Right ventricle myocardium inferior (tissue), 1 donor: Measurements from ENCODE around the gene IRF9. TPM values are rescaled to one million over a fixed set of nuclear protein-coding genes. Genes with fewer than 3 reads are reported as not detected.
A peak's percentile ranks its signal among the peaks of the same experiment; 100 is the strongest.

Source experiments
- ATAC-seq: fragments of 200-7000 bp; cut with Tn5 transposase; one replicate; pipeline ENCODE4 v1.9.1; 2020; ENCODE audit warnings: mild to moderate bottlenecking, moderate library complexity
- DNase-seq: peaks from one replicate; pipeline ENCODE4 v3.0.0; 2021; ENCODE audit errors: missing footprints
- intact Hi-C: fragments of 100-400 bp; cut with DNase I; formaldehyde crosslinking; loops from one replicate; pipeline ENCODE4 v1.11.0; 2022
- total RNA-seq: library from RNA; stranded (reverse); fragmentation: NEBNext Ultra II Directional; extraction: Animal tissue kit (Norgen Biotek cat#: 25700); gene quantifications from one replicate; pipeline ENCODE4 v1.2.1, GENCODE V29; 2021
- donor health status: DM: no; HTN: yes; CAD: no; lungs with severe emphysema.

The IRF9 gene
- total RNA-seq, 1 donor from 2014 or later = 30.5 TPM

DNA sequence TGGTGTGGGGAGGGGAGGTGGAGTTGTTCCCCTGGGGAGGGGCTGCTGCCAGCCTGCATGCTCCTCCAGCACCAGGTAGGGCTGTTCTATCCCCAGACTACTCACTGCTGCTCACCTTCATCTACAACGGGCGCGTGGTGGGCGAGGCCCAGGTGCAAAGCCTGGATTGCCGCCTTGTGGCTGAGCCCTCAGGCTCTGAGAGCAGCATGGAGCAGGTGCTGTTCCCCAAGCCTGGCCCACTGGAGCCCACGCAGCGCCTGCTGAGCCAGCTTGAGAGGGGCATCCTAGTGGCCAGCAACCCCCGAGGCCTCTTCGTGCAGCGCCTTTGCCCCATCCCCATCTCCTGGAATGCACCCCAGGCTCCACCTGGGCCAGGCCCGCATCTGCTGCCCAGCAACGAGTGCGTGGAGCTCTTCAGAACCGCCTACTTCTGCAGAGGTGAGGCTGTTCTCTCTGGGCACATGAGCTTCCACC lies 3.5 kb downstream of the IRF9 start:
- intact Hi-C loops = no loop called here
- ATAC-seq (no peak), DNase-seq (no peak)

DNA sequence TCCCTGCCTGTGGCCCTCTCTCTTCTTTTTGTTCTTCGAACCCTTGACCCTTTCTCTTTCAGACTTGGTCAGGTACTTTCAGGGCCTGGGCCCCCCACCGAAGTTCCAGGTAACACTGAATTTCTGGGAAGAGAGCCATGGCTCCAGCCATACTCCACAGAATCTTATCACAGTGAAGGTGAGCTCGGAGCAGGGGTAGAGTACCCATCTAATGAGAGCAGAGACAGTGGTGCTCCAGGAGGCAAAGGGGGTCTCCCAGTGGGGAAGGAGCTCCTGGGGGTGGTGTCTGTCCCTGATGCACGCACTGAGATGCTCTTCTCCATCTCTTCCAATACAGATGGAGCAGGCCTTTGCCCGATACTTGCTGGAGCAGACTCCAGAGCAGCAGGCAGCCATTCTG lies 4.7 kb downstream of the IRF9 start:
- intact Hi-C loops = no loop called here
- DNase-seq (no peak), ATAC-seq (no peak)

DNA sequence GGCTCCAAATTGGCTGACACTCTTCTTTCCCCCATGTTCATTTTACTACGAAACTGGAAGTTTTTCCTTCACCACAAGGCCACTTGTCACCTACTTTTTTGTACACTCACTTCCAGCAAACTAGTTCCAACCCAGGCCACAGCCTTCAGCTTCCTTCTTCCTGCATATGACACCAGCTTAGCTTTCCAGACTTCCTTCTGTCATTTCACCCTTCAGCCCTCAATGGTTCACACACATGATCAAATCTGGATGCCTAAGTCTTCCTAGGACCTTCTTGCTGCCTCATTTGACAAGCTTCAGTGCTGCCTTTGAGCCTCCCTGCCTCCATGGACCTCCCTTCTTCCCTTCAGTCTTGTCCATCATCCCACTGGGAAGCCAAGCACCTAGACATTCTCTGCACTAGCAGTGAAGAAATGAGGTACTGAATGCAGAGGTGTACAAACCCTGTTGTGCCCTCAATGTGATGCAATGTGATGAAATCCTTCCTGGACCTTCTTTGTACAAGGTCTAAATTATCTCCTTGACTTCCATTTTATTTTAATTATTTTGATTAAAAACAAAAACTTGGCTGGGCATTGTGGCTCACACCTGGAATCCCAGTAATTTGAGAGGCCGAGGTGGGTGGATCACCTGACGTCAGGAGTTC lies 6.5 kb downstream of the IRF9 start:
- no peak for ATAC-seq
- no peak for DNase-seq
- intact Hi-C loops = no loop called here

DNA sequence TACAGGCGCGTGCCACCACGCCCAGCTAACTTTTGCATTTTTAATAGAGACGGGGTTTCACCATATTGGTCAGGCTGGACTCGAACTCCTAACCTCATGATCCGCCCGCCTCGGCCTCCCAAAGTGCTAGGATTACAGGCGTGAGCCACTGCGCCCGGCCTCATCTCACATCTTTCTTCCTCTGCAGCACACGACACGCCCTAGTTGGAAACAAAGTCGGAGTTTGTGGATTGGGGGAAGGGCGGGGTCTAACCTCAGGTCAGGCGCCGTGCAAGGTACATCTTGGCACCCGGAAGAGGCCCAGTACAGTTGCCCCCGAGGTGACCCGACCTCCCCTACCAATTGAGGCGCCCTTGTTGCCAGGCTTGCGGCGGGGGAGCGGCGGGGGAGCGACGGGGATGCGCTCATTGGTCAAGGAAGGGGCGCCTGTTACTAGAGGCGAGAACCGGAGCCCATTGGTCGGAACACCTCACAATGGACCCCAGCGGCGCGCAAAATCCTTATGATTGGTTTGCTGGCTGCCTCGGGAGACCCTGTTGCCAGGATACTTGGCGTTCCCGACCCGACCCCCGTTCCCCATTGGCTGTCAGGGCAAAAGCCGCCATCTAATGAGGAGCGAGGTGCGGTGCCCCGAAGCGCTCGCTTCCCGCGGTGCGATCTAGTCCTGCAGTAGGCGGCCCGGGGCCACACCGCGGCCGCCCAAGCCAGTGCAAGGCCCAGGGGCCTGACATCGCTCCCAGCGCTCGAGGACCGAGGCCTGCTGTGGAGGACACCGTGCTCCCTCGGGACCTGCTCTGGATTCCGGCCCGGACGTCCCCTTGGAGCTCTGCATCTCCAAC lies 10.6 kb downstream of the IRF9 start, which contains the start of gene REC8:
REC8 (plus strand) TSS at position 659 of the 839 bp plus-strand sequence. CDS start 473 bp downstream, outside the sequence.
- intact Hi-C loops = no loop called here
- peak; percentile 63 for ATAC-seq
- peak; percentile 78 for DNase-seq

DNA sequence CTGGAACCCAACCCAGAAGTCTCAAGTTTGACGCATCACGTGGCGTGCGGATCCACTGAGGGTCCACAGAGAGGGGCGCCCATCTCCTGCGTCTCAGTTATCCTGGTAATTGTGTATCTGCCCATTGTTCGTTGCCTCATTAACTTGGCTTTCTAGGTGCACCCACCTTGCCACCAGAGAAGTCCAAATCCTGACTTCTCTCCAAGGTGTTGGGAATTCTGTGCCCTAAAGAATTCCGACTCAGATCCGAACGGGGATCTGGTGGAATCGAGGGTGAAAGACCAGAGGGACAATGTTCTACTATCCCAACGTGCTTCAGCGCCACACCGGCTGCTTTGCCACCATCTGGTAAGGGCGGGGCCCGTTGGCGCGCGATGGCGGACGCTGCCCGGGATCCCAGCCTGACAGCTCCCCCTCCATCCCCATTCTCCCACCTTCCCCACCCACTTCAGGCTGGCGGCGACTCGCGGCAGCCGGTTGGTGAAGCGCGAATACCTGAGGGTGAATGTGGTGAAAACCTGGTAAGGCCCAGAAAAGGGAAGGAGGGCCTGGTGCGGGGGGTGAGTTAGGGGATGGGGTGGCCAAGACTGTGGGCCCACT lies 11.3 kb downstream of the IRF9 start:
- ATAC-seq (no peak), DNase-seq (peak; percentile 60)
- intact Hi-C loops = no loop called here

DNA sequence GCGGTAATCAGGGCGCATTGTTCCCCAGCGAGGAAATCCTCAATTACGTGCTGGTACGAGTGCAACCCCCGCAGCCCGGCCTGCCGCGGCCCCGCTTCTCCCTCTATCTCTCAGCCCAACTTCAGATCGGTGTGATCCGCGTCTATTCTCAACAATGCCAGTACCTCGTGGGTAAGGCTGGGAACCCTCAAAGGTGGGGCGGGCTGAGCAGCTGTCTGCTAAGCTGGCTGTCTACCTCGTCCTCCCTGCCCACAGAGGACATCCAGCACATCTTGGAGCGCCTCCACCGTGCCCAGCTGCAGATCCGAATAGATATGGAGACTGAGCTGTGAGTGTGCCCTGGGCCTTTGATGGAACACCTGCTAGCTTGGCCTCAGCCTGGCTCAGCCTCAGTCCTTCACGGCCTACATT lies 11.8 kb downstream of the IRF9 start:
- DNase-seq = no peak
- intact Hi-C loops = no loop called here
- ATAC-seq = no peak

DNA sequence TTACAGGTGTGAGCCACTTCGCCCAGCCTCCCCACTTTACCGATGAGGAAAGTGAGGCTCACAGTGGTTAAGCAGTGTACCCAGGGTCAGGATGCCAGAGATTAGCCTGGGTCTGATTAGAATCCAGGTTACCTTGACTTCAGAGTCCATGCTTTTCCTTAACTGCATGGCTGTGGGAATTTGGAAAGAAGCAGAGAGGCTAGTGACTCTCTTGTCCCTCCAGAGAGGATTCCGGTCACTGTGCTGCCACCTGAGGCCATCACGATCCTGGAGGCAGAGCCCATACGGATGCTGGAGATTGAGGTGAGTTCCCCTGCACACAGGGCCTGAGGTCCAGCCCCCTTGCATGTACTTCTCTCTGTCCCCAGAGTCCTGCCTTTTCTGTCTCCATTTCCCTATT lies 15.5 kb downstream of the IRF9 start:
- no peak for ATAC-seq
- intact Hi-C loops = no loop called here
- DNase-seq = no peak

DNA sequence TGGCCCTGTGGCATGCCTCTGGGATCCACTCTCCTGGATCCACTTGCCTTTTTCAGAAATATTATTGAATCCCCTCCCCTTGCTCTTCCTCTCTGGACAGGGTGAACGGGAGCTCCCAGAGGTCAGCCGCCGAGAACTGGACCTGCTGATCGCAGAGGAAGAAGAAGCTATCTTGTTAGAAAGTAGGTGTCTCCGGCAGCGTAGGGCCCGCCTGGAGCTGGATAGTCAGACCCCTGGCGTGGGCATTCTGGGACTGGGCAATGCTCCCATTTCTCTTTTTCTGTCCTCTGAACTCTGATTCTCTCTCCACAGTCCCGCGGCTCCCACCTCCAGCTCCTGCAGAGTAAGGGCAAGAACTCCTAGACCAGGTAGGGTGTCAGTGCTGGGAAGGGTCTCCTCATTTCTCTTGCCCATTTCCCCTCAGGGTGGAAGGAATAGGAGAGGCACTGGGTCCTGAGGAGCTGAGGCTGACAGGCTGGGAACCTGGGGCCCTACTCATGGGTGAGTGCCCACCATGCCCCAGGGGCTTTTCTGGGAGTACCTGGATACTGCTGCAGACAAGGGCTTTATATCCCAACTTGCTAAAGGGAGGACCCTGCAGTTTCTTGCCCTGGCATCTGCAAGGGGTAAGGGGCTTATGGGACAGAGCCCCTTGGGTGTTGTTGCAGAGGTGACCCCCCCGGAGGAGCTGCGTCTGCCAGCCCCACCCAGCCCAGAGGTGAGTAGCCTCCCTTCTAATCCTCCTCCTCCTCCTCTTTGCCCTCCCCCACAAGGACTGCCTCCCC lies 16.2 kb downstream of the IRF9 start:
- DNase-seq (no peak), ATAC-seq (no peak)
- intact Hi-C loops = no loop called here

DNA sequence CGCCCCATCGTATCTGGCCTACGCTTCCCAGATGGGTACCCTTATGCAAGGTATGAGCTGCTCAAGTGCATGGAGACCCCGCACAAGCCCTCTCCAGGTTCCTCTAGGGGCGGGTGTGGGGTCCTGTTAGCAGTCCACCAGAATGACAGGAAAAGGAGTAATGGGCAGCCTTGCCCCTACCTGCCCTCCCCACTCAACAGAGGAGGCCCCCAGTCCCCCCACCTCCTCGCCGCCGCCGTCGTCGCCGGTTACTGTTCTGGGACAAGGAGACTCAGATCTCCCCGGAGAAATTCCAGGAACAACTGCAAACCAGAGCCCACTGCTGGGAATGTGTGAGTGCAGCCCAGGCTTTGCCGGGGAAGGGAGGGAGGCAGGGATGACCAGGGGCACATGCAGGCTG lies 16.8 kb downstream of the IRF9 start:
- ATAC-seq = no peak
- DNase-seq = no peak
- intact Hi-C loops = no loop called here

DNA sequence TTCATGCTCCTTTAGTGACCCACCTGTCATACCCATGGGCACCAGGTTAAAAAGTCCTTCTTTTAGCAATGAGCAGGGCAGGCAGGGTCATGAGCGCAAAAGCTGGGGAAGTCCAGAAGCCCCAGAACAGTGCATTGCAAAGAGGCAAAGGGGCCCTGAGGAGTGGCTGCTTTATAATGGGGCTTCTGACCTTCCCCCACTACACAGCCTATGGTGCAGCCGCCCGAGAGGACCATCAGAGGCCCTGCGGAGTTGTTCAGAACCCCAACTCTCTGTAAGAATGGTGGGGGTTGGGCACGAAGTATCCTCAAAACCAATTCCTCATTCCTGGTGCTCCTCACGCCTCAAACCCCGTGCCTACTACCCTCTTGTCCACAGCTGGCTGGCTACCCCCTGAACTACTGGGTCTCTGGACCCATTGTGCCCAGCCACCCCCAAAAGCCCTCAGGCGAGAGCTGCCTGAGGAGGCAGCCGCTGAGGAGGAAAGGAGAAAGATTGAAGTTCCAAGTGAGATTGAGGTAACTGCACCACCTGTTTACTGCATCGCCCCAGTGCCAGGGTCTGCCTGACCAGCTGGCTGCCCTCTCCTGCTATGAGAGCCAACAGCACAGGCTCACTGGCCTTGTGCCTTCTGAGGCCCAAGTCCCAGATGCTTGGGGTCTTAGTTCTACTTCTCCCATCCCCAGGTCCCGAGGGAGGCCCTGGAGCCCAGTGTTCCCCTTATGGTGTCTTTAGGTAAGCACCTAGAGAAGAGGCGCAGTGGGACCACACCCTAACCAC lies 17.5 kb downstream of the IRF9 start:
- DNase-seq = no peak
- intact Hi-C loops = no loop called here
- ATAC-seq = no peak

DNA sequence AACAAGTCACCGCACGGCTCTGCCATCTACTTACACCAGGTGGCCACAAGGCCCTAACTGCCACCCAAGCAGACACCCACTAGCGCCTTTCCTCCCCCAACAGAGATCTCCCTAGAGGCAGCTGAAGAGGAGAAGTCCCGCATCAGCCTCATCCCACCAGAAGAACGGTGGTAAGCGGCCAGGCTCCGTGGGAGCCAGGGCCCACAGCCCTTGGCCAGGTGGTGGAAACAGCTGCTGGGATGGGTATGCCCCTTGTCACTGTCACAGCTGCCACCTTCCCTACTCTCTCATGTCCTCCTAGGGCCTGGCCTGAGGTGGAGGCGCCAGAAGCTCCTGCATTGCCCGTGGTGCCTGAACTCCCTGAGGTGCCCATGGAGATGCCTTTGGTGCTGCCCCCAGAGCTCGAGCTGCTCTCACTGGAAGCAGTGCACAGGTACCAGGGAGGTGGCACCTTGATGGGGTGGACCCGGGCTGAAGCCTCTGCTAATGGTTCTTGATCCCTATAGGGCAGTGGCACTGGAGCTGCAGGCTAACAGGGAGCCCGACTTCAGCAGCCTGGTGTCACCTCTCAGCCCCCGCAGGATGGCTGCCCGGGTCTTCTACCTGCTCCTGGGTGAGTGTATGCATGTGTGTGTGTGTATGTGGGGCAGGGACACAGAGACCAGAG lies 18.4 kb downstream of the IRF9 start:
- no peak for DNase-seq
- intact Hi-C loops = no loop called here
- ATAC-seq = no peak

DNA sequence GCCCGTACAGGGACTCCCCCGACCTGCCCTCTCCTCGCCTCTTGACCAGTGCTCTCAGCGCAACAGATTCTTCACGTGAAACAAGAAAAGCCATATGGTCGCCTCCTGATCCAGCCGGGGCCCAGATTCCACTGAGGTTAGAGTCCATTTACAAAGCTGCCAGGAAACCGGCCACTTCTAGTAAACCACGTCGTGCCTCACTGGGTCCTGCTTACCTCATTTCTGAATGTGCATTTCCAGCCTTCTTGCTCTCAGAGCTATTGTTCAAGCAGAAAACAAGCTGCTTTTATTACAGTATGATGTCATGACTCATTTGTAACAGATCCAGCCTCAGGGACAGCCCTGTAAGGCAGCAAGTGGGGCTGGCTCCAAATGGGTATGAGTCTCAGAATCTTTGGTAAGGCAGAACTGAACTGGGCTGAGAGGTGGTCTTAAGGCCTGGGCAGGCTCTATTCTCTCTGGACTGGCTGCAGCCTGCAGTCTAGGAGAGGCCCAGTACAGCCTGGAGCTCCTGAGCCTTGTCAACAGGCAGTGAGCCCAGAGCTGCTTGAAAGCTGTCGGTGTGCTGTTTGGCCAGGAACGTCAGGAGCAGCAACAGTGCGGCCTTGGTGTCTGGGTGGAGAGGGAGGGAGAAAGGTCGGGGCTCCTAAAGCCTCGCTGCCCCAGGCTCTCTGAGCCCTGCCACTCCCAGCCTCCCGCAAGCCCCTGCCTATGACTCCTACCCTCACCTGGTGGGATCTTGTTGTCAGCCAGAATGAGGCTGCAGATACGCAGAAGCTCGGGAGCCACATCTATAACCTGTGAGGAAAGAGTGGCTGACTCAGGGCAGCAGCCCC lies 19.1 kb downstream of the IRF9 start:
- intact Hi-C loops = no loop called here
- peak; percentile 50 for ATAC-seq
- no peak for DNase-seq

DNA sequence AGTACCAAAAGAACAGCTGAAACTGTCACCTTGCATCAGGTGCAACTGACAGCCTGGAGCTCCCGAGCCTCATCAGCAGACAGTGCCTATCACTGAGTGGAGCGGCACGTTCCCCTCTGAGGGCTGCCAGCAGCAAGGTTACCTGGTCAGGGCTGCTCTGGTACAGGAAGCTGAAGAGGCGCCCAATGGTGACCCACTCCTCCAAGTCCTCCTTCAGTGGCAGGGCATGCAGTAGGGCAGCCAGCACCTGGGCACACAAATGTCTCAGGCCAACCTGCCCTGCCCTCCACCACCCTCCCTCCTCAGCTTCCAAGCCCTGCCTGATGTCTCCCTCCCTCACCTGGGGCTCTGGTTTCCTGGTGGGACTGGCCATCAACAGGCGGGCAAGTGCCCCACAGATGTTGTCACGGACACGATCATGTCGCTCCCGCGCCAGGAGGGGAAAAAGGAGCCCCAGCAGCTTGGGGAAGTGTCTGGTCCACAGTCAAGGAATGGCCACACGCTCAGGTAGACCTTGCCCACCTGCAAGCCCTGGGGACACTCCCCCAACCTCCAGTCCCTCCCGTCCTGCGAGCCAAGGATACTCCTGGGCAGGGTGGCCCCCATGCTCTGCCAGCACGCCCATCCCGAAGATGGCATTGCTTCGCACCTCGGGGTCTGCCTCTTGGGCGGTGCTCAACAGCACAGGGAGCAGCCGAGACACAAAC lies 20.5 kb downstream of the IRF9 start:
- ATAC-seq (no peak), DNase-seq (no peak)
- intact Hi-C loops = no loop called here

DNA sequence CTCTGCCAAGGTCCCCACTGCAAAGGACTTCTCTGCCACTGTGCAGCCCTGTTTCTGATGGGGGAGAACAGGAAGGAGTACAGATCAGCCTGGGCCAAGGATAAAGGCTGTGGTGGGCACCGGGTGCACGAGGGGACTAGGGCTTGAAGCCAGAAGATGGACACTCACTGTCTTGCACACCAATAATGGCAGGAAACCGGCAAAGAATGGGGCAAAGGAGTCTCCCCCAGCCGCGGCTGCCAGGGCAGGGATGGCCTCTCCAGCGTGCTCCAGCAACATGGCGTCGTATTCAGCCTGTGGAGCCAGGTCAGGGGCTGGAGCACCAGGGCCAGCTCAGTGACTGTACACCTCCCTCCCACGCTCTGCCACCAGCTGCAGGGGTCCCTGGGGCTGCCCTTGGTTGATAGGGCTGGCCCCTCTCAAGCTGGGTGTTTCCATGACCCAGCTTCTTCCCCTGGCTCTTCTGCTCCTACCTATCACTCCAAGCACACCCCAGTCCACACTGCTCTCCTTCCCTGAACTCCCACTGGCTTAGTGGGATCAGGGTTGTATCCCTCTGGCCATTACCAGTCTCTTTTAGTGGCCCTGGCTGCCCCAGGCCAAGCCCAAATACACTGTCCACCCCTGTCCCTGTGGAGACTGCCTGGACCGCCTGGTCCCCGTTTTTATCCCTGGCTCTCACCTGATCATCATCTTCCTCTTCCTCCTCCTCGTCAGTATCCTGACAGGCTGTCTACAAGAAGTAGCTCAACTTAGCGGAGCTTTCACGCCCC lies 21.2 kb downstream of the IRF9 start:
- intact Hi-C loops = no loop called here
- no peak for DNase-seq
- no peak for ATAC-seq

DNA sequence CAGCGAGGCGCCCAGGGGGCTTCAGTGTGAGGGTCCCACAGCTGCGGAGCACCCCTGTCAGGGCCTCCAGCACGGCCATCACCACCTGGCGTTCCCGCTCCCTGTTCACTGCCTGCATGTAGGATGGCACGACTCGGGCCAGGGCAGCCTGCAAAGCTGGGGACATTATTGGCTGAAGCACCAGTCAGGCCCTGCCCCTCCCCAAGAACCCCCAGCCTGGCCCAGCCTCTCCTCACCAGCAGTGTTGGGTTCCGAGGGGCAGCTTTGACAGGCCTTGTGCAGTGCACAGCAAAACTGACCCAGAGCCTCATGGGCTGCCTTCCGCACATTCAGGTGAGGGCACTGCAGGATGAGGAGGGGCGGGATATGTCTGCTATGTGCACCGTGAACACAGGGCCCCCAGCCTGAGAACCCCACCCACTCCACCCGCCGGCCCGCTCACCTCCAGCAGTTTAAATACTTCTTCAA lies 22.0 kb downstream of the IRF9 start:
- no peak for ATAC-seq
- no peak for DNase-seq
- intact Hi-C loops = no loop called here
